ENCODE data around the gene RWDD3.

RWDD3 gene

DNA sequence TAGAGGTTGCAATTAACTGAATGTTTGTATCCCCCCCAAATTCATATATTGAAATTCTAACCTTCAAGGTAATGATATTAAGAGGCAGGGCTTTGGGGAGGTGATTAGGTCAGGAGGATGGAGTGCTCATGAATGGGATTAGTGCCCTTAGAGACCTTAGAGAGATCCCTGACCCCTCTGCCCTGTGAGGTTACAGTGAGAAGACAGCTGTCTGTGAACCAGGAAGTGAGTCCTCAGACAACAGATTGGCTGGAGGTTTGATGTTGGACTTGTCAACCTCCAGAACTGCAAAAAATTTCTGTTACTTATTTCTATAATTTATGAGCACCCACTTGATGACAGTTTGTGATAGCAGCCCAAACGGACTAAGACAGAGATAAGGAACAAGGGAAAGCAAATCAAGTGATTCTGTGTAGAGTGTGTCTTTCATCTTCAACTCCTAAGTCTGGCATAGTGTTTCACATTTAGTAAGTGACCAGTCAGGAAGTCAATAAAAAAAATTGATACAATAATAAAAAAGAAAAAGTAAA is 30.0 kb upstream of the RWDD3 start:
- TF ChIP-seq CTCF (IDR thresholded peaks at IDR 0.05) = no peak

DNA sequence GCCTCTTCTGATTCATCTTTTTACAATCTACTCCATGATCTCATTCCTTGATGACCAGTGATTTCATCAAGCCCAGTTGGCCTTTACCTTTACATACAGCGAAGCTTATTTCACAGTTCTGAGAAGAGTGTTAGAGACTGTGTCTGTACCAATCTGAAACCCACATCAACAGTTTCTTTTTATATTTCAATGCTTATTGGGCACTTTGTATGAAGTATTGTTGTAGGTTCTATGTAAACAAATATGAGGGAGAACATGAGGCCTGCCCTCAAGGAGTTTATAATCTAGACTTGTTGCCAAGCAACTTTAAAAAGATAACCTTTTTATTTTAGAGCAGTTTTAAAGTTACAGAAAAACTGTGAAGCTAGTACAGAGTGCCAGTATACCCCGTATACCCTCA is 27.5 kb upstream of the RWDD3 start:
- TF ChIP-seq CTCF (IDR thresholded peaks at IDR 0.05) = no peak

GRCh38 chr1:95207223-95207935 is 26.6 kb upstream of the RWDD3 start:
- no peak for TF ChIP-seq CTCF (IDR thresholded peaks at IDR 0.05)

DNA sequence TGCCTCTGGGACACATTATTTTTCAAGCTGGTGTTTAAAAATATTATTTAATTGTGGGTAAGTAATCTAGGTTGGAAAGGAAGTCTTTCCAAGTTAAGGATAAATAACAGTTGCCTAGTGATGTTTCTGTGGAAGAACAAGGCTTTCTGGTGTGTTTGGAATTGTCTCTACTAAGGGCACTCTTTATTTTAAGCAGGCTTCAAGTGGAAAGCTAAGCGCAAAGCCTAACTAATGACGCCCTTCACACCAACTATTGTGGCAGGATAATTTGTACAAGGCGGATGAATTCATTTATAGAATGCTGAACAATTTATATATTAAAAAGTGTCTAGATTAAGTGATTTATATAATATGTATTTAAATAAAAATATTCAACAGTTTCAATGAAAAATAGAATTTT is 25.1 kb upstream of the RWDD3 start:
- no peak for TF ChIP-seq CTCF (IDR thresholded peaks at IDR 0.05)

- TF ChIP-seq CTCF (IDR thresholded peaks at IDR 0.05) = no peak
Observed at GRCh38 chr1:95209291-95209690, 24.7 kb upstream of the RWDD3 start.

- TF ChIP-seq CTCF (IDR thresholded peaks at IDR 0.05) = no peak
Observed at GRCh38 chr1:95216292-95216990, 17.6 kb upstream of the RWDD3 start.

DNA sequence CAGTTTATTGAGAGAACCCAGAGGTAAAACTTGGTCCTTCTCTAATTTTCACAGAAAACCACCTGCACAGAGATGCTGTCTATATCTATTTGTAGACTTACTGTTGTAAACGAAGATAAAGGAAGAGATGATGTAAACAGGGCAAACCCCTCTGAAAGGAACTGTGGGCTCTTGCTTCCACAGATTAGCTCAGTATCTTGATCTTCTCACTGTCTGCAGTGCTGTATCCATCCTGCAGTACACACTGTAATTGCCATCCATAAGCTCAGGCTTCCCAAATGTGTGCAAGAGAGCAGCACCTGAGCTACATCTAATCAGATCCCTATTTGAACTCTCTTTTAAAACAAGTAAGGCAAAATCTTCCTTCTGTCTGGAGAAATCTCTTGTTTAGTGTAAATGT is 16.6 kb upstream of the RWDD3 start:
- TF ChIP-seq CTCF (IDR thresholded peaks at IDR 0.05) = no peak

Measured in LNCAP (cell line).